Measurements from ENCODE around the gene SGO2.

Gene SGO2

DNA sequence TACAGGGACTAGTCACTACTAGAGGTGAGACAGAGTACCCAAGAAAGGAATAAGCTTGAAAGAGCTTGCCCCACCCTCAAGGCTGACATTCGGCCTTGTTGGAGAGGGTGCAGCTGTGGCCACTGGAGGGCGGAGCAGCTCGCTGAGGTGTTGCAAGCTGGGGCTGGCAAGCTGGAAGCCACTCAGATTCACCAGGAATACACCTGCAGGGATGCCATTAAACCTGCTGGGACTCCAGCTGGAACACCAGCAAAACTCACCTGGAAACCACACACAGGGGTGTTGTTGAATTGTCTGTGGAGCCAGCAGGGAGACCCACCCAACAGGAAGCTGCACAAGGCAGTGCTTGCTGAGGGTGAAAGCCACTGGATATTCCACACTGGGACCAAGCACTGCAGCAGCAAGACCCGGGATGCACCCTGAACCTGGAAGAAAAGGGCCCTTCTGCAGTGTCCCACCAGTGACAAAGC is 42.2 kb upstream of the SGO2 start:
- Histone ChIP-seq H2BK5ac (ENCODE audit: low read length) (no peak overlapping the region), H3K9ac (ENCODE audit: low read length) (no peak overlapping the region), H3K27me3 (ENCODE audit: insufficient read depth, low read length, poor library complexity) (no peaks in the 10 kb centered on the region), H3K27ac (ENCODE audit: low read depth, low read length) (no peak overlapping the region), H3K4ac (ENCODE audit: low read depth, low read length) (no peak overlapping the region), H3K36me3 (ENCODE audit: control insufficient read depth, insufficient read depth, low read length) (no peaks in the 10 kb centered on the region), H2BK120ac (ENCODE audit: low read depth, low read length) (no peak overlapping the region), H3K56ac (ENCODE audit: low read length) (no peak overlapping the region), H3K4me2 (ENCODE audit: low read length) (no peak overlapping the region), H3K79me1 (ENCODE audit: low read length) (no peaks in the 10 kb centered on the region), H3K4me3 (ENCODE audit: low read length) (no peak overlapping the region), H4K8ac (ENCODE audit: low read depth, low read length) (no peak overlapping the region), H2BK15ac (replicated peaks; ENCODE audit: low read depth) (no peak overlapping the region), H4K5ac (ENCODE audit: low read length) (no peak overlapping the region), H3K4me1 (ENCODE audit: control insufficient read depth, low read depth, low read length) (no peaks in the 10 kb centered on the region), H3K18ac (ENCODE audit: low read length) (no peak overlapping the region), H3K79me2 (ENCODE audit: control insufficient read depth, insufficient read depth, low read length) (no peaks in the 10 kb centered on the region), H2AK5ac (ENCODE audit: low read length) (no peak overlapping the region), H3K23ac (ENCODE audit: low read length) (no peak overlapping the region)
- no CpG with 5 or more reads among the region's 4 CpGs for WGBS (ENCODE audit: extremely low coverage, insufficient coverage, low lambda C conversion rate)
- DNase-seq, result peak; percentile 82

- Histone ChIP-seq H2AK5ac (ENCODE audit: low read length) (no peak overlapping the region), H3K4me3 (ENCODE audit: low read length) (no peak overlapping the region), H2BK5ac (ENCODE audit: low read length) (no peak overlapping the region), H3K56ac (ENCODE audit: low read length) (no peak overlapping the region), H3K4ac (ENCODE audit: low read depth, low read length) (no peak overlapping the region), H2BK15ac (replicated peaks; ENCODE audit: low read depth) (no peak overlapping the region), H3K4me2 (ENCODE audit: low read length) (no peak overlapping the region), H3K9ac (ENCODE audit: low read length) (no peak overlapping the region), H3K18ac (ENCODE audit: low read length) (no peak overlapping the region), H3K36me3 (ENCODE audit: control insufficient read depth, insufficient read depth, low read length) (no peaks in the 10 kb centered on the region), H4K5ac (ENCODE audit: low read length) (no peak overlapping the region), H3K27me3 (ENCODE audit: insufficient read depth, low read length, poor library complexity) (no peaks in the 10 kb centered on the region), H3K4me1 (ENCODE audit: control insufficient read depth, low read depth, low read length) (no peaks in the 10 kb centered on the region), H3K23ac (ENCODE audit: low read length) (no peak overlapping the region), H4K8ac (ENCODE audit: low read depth, low read length) (no peak overlapping the region), H3K79me1 (ENCODE audit: low read length) (no peaks in the 10 kb centered on the region), H2BK120ac (ENCODE audit: low read depth, low read length) (no peak overlapping the region), H3K79me2 (ENCODE audit: control insufficient read depth, insufficient read depth, low read length) (no peaks in the 10 kb centered on the region), H3K27ac (ENCODE audit: low read depth, low read length) (no peak overlapping the region)
- no CpG with 5 or more reads among the region's 3 CpGs for WGBS (ENCODE audit: extremely low coverage, insufficient coverage, low lambda C conversion rate)
- no peak for DNase-seq
Measured at GRCh38 chr2:200484934-200485333, 41.1 kb upstream of the SGO2 start.

DNA sequence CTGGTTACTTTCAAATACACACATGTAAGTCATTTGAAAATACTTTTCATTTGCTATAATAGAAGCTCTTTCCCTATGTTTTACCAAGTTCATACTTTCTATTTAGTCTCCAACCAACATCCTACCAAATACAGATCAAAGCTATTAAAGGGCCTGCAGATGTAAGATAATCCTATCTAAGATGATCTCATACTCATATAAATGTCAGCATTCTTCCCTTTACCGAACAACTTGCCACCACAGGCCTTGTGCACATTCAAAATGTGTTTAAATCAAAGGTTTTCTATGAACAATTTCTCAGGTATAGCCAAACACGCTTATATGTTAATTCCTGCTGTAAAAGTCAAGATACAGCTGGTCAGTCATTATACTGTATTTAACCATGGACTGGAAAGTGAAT is 39.5 kb upstream of the SGO2 start:
- H3K36me3 ChIP-seq (ENCODE audit: control insufficient read depth, insufficient read depth, low read length), result no peaks in the 10 kb centered on the region
- H3K4me1 ChIP-seq (ENCODE audit: control insufficient read depth, low read depth, low read length), result no peaks in the 10 kb centered on the region
- H3K79me2 ChIP-seq (ENCODE audit: control insufficient read depth, insufficient read depth, low read length), result no peaks in the 10 kb centered on the region
- H2AK5ac ChIP-seq (ENCODE audit: low read length), result no peak overlapping the region
- no peak overlapping the region for H3K56ac ChIP-seq (ENCODE audit: low read length)
- no peak overlapping the region for H4K8ac ChIP-seq (ENCODE audit: low read depth, low read length)
- H3K4ac ChIP-seq (ENCODE audit: low read depth, low read length), result no peak overlapping the region
- DNase-seq, result no peak
- no peak overlapping the region for H3K18ac ChIP-seq (ENCODE audit: low read length)
- H3K79me1 ChIP-seq (ENCODE audit: low read length), result no peaks in the 10 kb centered on the region
- H3K4me2 ChIP-seq (ENCODE audit: low read length), result no peak overlapping the region
- no peak overlapping the region for H3K23ac ChIP-seq (ENCODE audit: low read length)
- H3K9ac ChIP-seq (ENCODE audit: low read length), result no peak overlapping the region
- no peak overlapping the region for H2BK5ac ChIP-seq (ENCODE audit: low read length)
- no peak overlapping the region for H3K27ac ChIP-seq (ENCODE audit: low read depth, low read length)
- no peak overlapping the region for H3K4me3 ChIP-seq (ENCODE audit: low read length)
- H2BK15ac ChIP-seq (replicated peaks; ENCODE audit: low read depth), result no peak overlapping the region
- no CpG with 5 or more reads among the region's 2 CpGs for WGBS (ENCODE audit: extremely low coverage, insufficient coverage, low lambda C conversion rate)
- no peak overlapping the region for H2BK120ac ChIP-seq (ENCODE audit: low read depth, low read length)
- H4K5ac ChIP-seq (ENCODE audit: low read length), result no peak overlapping the region
- no peaks in the 10 kb centered on the region for H3K27me3 ChIP-seq (ENCODE audit: insufficient read depth, low read length, poor library complexity)

DNA sequence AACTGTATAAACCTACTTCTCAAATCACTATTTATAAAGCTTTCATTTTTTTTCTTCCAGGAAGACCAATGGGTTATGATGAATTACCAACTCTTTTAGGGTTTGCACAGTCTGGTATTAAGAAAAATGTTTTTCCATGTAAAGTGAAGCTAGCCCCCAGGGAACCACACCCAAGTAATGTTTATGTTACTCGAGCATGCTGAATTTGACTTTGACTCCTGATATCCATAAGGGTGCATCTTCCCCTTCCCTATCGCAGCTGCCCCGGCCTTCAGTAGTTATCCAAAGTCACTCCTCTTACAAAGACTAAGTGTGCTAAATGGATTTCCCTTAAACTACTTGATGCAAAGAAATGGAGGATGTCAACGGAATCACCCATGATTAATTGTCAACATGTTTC is 37.8 kb upstream of the SGO2 start:
- Histone ChIP-seq H4K5ac (ENCODE audit: low read length) (no peak overlapping the region), H4K8ac (ENCODE audit: low read depth, low read length) (no peak overlapping the region), H2AK5ac (ENCODE audit: low read length) (no peak overlapping the region), H3K79me1 (ENCODE audit: low read length) (no peaks in the 10 kb centered on the region), H3K4me3 (ENCODE audit: low read length) (no peak overlapping the region), H3K79me2 (ENCODE audit: control insufficient read depth, insufficient read depth, low read length) (no peaks in the 10 kb centered on the region), H2BK5ac (ENCODE audit: low read length) (no peak overlapping the region), H2BK15ac (replicated peaks; ENCODE audit: low read depth) (no peak overlapping the region), H3K4me2 (ENCODE audit: low read length) (no peak overlapping the region), H3K56ac (ENCODE audit: low read length) (no peak overlapping the region), H3K23ac (ENCODE audit: low read length) (no peak overlapping the region), H3K27ac (ENCODE audit: low read depth, low read length) (no peak overlapping the region), H3K4ac (ENCODE audit: low read depth, low read length) (no peak overlapping the region), H2BK120ac (ENCODE audit: low read depth, low read length) (no peak overlapping the region), H3K36me3 (ENCODE audit: control insufficient read depth, insufficient read depth, low read length) (no peaks in the 10 kb centered on the region), H3K4me1 (ENCODE audit: control insufficient read depth, low read depth, low read length) (no peaks in the 10 kb centered on the region), H3K9ac (ENCODE audit: low read length) (no peak overlapping the region), H3K27me3 (ENCODE audit: insufficient read depth, low read length, poor library complexity) (no peaks in the 10 kb centered on the region), H3K18ac (ENCODE audit: low read length) (no peak overlapping the region)
- DNase-seq, result no peak
- no CpG with 5 or more reads among the region's 4 CpGs for WGBS (ENCODE audit: extremely low coverage, insufficient coverage, low lambda C conversion rate)

GRCh38 chr2:200490001-200490400 is 36.0 kb upstream of the SGO2 start:
- Histone ChIP-seq H3K4ac (ENCODE audit: low read depth, low read length) (no peak overlapping the region), H2AK5ac (ENCODE audit: low read length) (no peak overlapping the region), H3K4me2 (ENCODE audit: low read length) (no peak overlapping the region), H3K79me1 (ENCODE audit: low read length) (no peaks in the 10 kb centered on the region), H2BK5ac (ENCODE audit: low read length) (no peak overlapping the region), H3K27me3 (ENCODE audit: insufficient read depth, low read length, poor library complexity) (no peaks in the 10 kb centered on the region), H3K9ac (ENCODE audit: low read length) (no peak overlapping the region), H3K36me3 (ENCODE audit: control insufficient read depth, insufficient read depth, low read length) (no peaks in the 10 kb centered on the region), H3K27ac (ENCODE audit: low read depth, low read length) (no peak overlapping the region), H3K18ac (ENCODE audit: low read length) (no peak overlapping the region), H4K5ac (ENCODE audit: low read length) (no peak overlapping the region), H3K4me1 (ENCODE audit: control insufficient read depth, low read depth, low read length) (no peaks in the 10 kb centered on the region), H3K79me2 (ENCODE audit: control insufficient read depth, insufficient read depth, low read length) (no peaks in the 10 kb centered on the region), H3K56ac (ENCODE audit: low read length) (no peak overlapping the region), H2BK15ac (replicated peaks; ENCODE audit: low read depth) (no peak overlapping the region), H3K4me3 (ENCODE audit: low read length) (no peak overlapping the region), H3K23ac (ENCODE audit: low read length) (no peak overlapping the region), H4K8ac (ENCODE audit: low read depth, low read length) (no peak overlapping the region), H2BK120ac (ENCODE audit: low read depth, low read length) (no peak overlapping the region)
- no peak for DNase-seq
- no CpG with 5 or more reads among the region's 22 CpGs for WGBS (ENCODE audit: extremely low coverage, insufficient coverage, low lambda C conversion rate)

DNA sequence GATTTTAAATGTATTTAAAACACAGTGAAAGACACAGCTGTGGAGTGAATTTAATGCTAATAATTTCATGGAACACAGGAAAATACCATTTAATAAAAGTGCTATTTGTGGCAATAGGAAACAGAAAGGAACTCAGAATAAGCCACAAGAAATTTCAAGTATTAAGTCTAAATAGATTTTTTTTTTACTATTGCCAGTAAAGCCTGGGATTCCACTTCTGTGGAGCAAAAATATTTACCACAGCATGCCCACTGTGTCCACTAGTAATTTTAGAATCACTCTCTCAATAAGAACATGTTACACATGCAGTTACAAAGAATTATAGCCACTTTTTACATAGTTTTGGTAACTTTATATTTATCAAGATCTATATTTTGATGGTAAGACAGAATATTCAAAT is 33.4 kb upstream of the SGO2 start:
- H3K4me2 ChIP-seq (ENCODE audit: low read length), result no peak overlapping the region
- H3K18ac ChIP-seq (ENCODE audit: low read length), result no peak overlapping the region
- no peak overlapping the region for H3K27ac ChIP-seq (ENCODE audit: low read depth, low read length)
- H4K8ac ChIP-seq (ENCODE audit: low read depth, low read length), result no peak overlapping the region
- no peak overlapping the region for H3K4ac ChIP-seq (ENCODE audit: low read depth, low read length)
- H3K4me1 ChIP-seq (ENCODE audit: control insufficient read depth, low read depth, low read length), result no peaks in the 10 kb centered on the region
- H2AK5ac ChIP-seq (ENCODE audit: low read length), result no peak overlapping the region
- no peak overlapping the region for H3K56ac ChIP-seq (ENCODE audit: low read length)
- H2BK5ac ChIP-seq (ENCODE audit: low read length), result no peak overlapping the region
- H2BK15ac ChIP-seq (replicated peaks; ENCODE audit: low read depth), result no peak overlapping the region
- H3K23ac ChIP-seq (ENCODE audit: low read length), result no peak overlapping the region
- no peaks in the 10 kb centered on the region for H3K36me3 ChIP-seq (ENCODE audit: control insufficient read depth, insufficient read depth, low read length)
- no peaks in the 10 kb centered on the region for H3K79me2 ChIP-seq (ENCODE audit: control insufficient read depth, insufficient read depth, low read length)
- no peak overlapping the region for H4K5ac ChIP-seq (ENCODE audit: low read length)
- H2BK120ac ChIP-seq (ENCODE audit: low read depth, low read length), result no peak overlapping the region
- H3K9ac ChIP-seq (ENCODE audit: low read length), result no peak overlapping the region
- DNase-seq, result no peak
- H3K27me3 ChIP-seq (ENCODE audit: insufficient read depth, low read length, poor library complexity), result no peaks in the 10 kb centered on the region
- no peaks in the 10 kb centered on the region for H3K79me1 ChIP-seq (ENCODE audit: low read length)
- H3K4me3 ChIP-seq (ENCODE audit: low read length), result no peak overlapping the region

Measured in mesendoderm (in vitro differentiated cells).